Neural progenitor cell (in vitro differentiated cells): ENCODE results near the gene FOXN3.

Experiments
- CTCF ChIP-seq: fragments of 200-600 bp; sonication (generic); IDR thresholded peaks from 2 replicates; pipeline ENCODE4 v1.5.1; 2017; ENCODE audit warnings: antibody characterized with exemption, mild to moderate bottlenecking
- EZH2 ChIP-seq: fragments of 200-600 bp; sonication (generic); IDR thresholded peaks from 2 replicates; pipeline ENCODE4 v1.6.1; 2017; ENCODE audit warnings: antibody characterized with exemption, mild to moderate bottlenecking, moderate library complexity

GRCh38 chr14:89242652-89243279 lies 174.3 kb downstream of the FOXN3 start:
- TF ChIP-seq CTCF (no peak), EZH2 (no peak)
